Testis (tissue), 2 donors: Measurements from ENCODE around the gene CPVL.

Experiments
- CTCF ChIP-seq, 3 experiments: fragments of 450-650 bp in 2 of 3; fragments of 200-600 bp in 1 of 3; sonication (generic) in 1 of 3; IDR thresholded peaks; one replicate each; pipeline ENCODE4 v1.5.1; 2016 to 2019; ENCODE audit warnings: antibody characterized with exemption in 3 of 3, mild to moderate bottlenecking in 2 of 3, moderate library complexity in 1 of 3
- POLR2A ChIP-seq: fragments of 450-650 bp; IDR thresholded peaks from one replicate; pipeline ENCODE4 v1.6.1; 2017; ENCODE audit warnings: antibody characterized with exemption, mild to moderate bottlenecking, moderate library complexity

- TF ChIP-seq CTCF (IDR thresholded peaks at IDR 0.05) (peak; percentile 45 to 78 (median 74)), POLR2A (no peak)
Observed at GRCh38 chr7:29105752-29106668, 40.3 kb downstream of the CPVL start.
